HG03575 (cell line): ENCODE data around the gene CDKL4.
"Not testable (repeated sequence)": the region's sequence is repeated elsewhere in the genome, so short reads cannot be mapped to it uniquely, and the experiment has no call there.

Experiments used
- ATAC-seq: cut with Tn5 transposase; IDR thresholded peaks from one replicate; pipeline ENCODE4 v1.9.1; 2021; ENCODE audit not compliant: unreplicated experiment, insufficient number of reproducible peaks, low FRiP score; ENCODE audit errors: extremely low read depth

The CDKL4 gene

GRCh38 chr2:39240758-39241157, 3.0 kb downstream of the CDKL4 start:
- ATAC-seq: no peak

GRCh38 chr2:39234754-39235153, 9.0 kb downstream of the CDKL4 start:
- ATAC-seq: no peak

- ATAC-seq: no peak
Measured at GRCh38 chr2:39232141-39232540, 11.6 kb downstream of the CDKL4 start.

GRCh38 chr2:39228413-39229209, 15.2 kb downstream of the CDKL4 start:
- ATAC-seq: no peak

GRCh38 chr2:39227628-39228412, 15.9 kb downstream of the CDKL4 start:
- ATAC-seq: no peak

- no peak for ATAC-seq
Measured at GRCh38 chr2:39225567-39225966, 18.2 kb downstream of the CDKL4 start.

GRCh38 chr2:39223909-39224308, 19.9 kb downstream of the CDKL4 start:
- no peak for ATAC-seq

GRCh38 chr2:39221459-39221858, 22.3 kb downstream of the CDKL4 start:
- no peak for ATAC-seq

- no peak for ATAC-seq
Measured at GRCh38 chr2:39220136-39220535, 23.6 kb downstream of the CDKL4 start.

- ATAC-seq: no peak
Measured at GRCh38 chr2:39218391-39218790, 25.4 kb downstream of the CDKL4 start.

GRCh38 chr2:39217192-39217550, 26.6 kb downstream of the CDKL4 start:
- ATAC-seq: no peak

GRCh38 chr2:39216346-39217191, 27.2 kb downstream of the CDKL4 start:
- ATAC-seq: peak; percentile 64

- ATAC-seq: no peak
Measured at GRCh38 chr2:39215545-39215944, 28.2 kb downstream of the CDKL4 start.

GRCh38 chr2:39213015-39213414, 30.8 kb downstream of the CDKL4 start:
- ATAC-seq: no peak

- no peak for ATAC-seq
Measured at GRCh38 chr2:39210846-39211245, 32.9 kb downstream of the CDKL4 start.

GRCh38 chr2:39203382-39203781, 40.4 kb downstream of the CDKL4 start:
- no peak for ATAC-seq

GRCh38 chr2:39202639-39203369, 41.0 kb downstream of the CDKL4 start:
- no peak for ATAC-seq

GRCh38 chr2:39197003-39197402, 46.8 kb downstream of the CDKL4 start:
- ATAC-seq: not testable (repeated sequence)

GRCh38 chr2:39194686-39195085, 49.1 kb downstream of the CDKL4 start:
- no peak for ATAC-seq
